Left hindlimb (tissue), 1 donor: ENCODE results near the gene OR2T10.
"Not testable (repeated sequence)": the region's sequence is repeated elsewhere in the genome, so short reads cannot be mapped to it uniquely, and the experiment has no call there.

Experiments used
- DNase-seq: peaks from one replicate; pipeline ENCODE4 v3.0.0-alpha.2; 2018

OR2T10 gene

GRCh38 chr1:248592655-248593054, 4.8 kb downstream of the OR2T10 start:
- no peak for DNase-seq

- no peak for DNase-seq
Observed at GRCh38 chr1:248590055-248590454, 7.4 kb downstream of the OR2T10 start.

GRCh38 chr1:248589334-248589733, 8.2 kb downstream of the OR2T10 start:
- no peak for DNase-seq

GRCh38 chr1:248585266-248585665, 12.2 kb downstream of the OR2T10 start:
- no peak for DNase-seq

GRCh38 chr1:248576260-248576980, 21.1 kb downstream of the OR2T10 start:
- DNase-seq, result no peak

- DNase-seq, result not testable (repeated sequence)
Observed at GRCh38 chr1:248574657-248575056, 22.8 kb downstream of the OR2T10 start, which contains the start of gene OR2T34. OR2T34 (minus strand) TSS chr1:248574757; CDS start chr1:248574757, 0 bp downstream.

- not testable (repeated sequence) for DNase-seq
Observed at GRCh38 chr1:248573856-248574255, 23.6 kb downstream of the OR2T10 start.

GRCh38 chr1:248572049-248572448, 25.5 kb downstream of the OR2T10 start:
- not testable (repeated sequence) for DNase-seq

GRCh38 chr1:248570811-248571210, 26.7 kb downstream of the OR2T10 start:
- not testable (repeated sequence) for DNase-seq

- not testable (repeated sequence) for DNase-seq
Observed at GRCh38 chr1:248569049-248569448, 28.5 kb downstream of the OR2T10 start.

GRCh38 chr1:248565530-248566373, 31.7 kb downstream of the OR2T10 start:
- not testable (repeated sequence) for DNase-seq

GRCh38 chr1:248562672-248563071, 34.8 kb downstream of the OR2T10 start, which contains the start of gene OR2T29:
OR2T29 (minus strand) TSS chr1:248562772; CDS start chr1:248559491, 3,281 bp downstream.
- DNase-seq, result not testable (repeated sequence)

GRCh38 chr1:248551027-248551426, 46.5 kb downstream of the OR2T10 start:
- DNase-seq, result not testable (repeated sequence)

GRCh38 chr1:248547383-248547782, 50.1 kb downstream of the OR2T10 start:
- not testable (repeated sequence) for DNase-seq
